ENCODE measurements around the gene S100A9.

S100A9 gene

DNA sequence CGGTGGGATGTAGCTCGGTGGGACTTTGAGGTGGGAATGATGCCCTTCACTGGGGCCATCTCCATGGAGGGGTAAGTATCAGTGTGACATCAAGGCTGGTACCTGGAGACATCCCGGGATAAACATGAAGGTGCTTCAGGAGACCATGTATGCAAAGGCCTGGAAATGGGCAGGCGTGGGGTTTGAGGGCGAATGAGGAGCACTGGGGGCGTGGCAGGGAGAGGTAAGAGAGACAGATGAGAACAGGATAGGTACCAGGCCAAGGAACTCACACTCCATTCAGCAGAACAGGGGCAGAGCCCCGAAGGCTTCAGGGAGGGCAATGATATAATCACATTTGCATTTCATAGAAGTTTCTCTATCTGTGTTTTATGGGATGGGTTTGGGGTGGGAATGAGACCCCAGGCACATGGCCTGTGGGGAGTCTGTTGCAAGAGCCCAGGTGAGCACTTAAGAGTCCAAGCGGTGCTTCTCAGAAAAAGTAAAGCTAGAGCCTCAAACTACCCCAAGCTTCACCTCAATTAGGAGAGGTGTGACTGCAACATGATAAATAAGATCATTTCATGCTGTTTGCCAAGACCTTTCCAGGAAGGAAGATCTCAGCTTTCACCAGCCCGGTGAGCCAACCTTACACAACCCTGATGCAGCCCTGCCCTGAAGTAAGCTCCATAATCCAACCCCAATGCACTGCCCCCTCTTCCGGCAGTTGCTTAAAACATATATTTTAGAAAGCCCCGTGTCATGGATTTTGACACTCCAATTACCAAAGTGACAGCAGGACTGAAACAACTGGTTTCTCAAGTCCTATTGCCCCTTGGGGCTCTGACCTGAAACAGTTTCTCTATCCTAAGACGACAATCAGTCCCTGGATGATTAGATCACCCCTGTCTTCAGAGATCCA is 7.4 kb downstream of the S100A9 start:
- Mint-ChIP-seq H3K9me3 (no peaks in the 10 kb centered on the region), H3K4me3 (no peak overlapping the region), H3K4me1 (no peaks in the 10 kb centered on the region), H3K27ac (no peak overlapping the region), H3K27me3 (peaks cover 53% of the 10 kb centered on the region), H3K36me3 (no peaks in the 10 kb centered on the region)
- ATAC-seq: no peak

DNA sequence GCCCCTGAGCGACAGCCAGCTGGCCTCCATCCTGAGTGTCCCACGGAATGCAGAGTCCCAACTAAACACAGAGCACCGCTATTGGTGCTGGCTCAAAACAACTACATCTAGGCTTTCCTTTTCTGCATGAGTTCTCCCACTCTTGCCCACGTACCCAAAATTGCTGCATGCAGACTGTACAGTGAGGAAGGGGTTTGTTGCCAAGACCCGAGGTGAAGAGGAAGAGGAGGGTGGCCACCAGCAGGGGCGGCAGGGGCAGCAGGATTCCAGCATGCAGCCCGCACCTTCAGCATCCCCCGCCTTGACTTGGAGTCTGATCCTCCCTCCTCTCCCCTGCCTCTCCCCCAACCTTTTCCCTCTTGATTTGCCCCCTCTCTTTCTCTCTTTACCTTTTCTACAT is 8.0 kb downstream of the S100A9 start:
- Mint-ChIP-seq H3K27me3 (peaks cover 57% of the 10 kb centered on the region), H3K4me1 (no peaks in the 10 kb centered on the region), H3K9me3 (no peaks in the 10 kb centered on the region), H3K36me3 (no peaks in the 10 kb centered on the region), H3K4me3 (no peak overlapping the region), H3K27ac (no peak overlapping the region)
- ATAC-seq: no peak

DNA sequence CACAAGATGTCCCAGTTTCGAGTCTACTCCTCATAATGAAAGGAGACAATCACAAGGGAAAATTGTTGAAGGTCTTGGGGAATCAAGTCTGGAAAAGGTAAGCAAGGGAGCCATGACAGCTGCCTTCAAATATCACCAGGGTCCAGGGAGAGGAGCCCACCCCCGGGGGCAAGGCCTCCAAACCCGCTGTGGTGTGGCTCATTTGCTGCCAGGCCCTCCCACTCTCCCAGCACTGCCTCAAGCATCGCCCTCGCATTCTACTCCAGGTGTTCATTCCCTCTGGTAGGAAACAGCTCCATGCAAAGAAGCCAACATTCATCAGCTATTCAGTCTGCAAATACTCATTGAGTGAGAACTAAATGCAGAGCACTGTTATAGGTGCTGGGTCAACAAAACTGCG is 8.6 kb downstream of the S100A9 start:
- Mint-ChIP-seq H3K27me3 (peaks cover 53% of the 10 kb centered on the region), H3K27ac (no peak overlapping the region), H3K4me3 (no peak overlapping the region), H3K4me1 (no peaks in the 10 kb centered on the region), H3K9me3 (no peaks in the 10 kb centered on the region), H3K36me3 (no peaks in the 10 kb centered on the region)
- no peak for ATAC-seq

DNA sequence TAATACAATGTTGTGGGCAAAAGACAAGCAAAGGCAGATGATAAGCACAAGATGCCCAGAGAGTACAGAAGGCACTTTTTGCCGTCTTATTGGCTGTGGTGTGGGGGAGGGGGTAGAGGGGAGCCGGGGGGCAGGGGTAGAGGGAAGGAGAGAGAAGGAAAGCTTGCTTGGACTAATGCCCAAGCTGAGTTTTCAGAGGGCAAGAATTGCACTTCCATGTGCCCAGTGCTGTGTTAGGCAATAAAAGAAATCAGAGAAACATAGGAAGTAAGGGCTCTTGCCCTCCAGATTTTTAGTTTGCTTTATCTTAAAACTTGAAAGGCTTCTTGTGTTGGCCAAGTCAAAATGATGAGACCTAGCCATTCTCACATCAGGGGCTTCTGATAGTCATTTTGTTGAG is 9.4 kb downstream of the S100A9 start:
- ATAC-seq: no peak
- Mint-ChIP-seq H3K27ac (no peak overlapping the region), H3K27me3 (peaks cover 57% of the 10 kb centered on the region), H3K9me3 (no peaks in the 10 kb centered on the region), H3K4me3 (no peak overlapping the region), H3K36me3 (no peaks in the 10 kb centered on the region), H3K4me1 (no peaks in the 10 kb centered on the region)

DNA sequence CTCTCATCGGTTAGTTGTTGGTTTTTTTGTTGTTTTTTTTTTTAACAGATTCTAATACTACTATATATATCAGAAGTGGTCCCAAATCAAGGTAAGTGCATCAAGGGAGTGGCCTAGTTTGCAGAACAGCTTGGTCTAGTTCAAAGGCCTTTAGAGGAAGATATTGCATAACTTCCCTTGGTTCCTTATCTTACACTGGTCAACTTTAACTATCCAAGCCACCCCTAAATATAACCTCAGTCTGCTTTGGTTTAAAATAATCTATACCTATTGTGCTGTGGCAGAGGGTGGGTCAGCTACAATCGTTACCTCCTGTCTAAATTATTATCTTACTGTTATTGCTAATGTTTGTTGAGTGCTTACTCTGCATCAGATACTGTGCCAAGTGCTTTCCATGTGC is 10.8 kb downstream of the S100A9 start:
- H3K9me3 Mint-ChIP-seq: no peaks in the 10 kb centered on the region
- ATAC-seq: no peak
- no peaks in the 10 kb centered on the region for H3K36me3 Mint-ChIP-seq
- H3K4me3 Mint-ChIP-seq: no peak overlapping the region
- H3K27me3 Mint-ChIP-seq: peaks cover 51% of the 10 kb centered on the region
- no peak overlapping the region for H3K27ac Mint-ChIP-seq
- no peaks in the 10 kb centered on the region for H3K4me1 Mint-ChIP-seq

DNA sequence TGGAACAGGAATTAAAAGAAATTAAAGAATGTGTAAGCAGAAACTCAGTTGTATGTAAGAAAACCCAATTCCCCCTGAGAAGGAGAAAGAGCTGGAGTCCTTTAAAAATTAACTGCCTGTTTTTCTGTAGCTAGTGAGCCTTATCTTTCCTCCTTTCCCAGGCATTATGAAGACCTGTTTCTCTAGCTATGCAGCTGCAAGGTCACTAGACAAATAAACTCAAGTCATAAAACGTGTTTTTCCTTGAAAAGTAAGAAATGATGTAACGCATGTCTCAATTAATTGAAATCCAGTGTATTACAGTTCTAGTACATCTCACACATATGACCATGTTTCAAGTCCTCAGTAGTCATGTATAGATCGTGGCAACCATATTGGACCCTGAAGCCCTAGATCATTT is 12.5 kb downstream of the S100A9 start:
- H3K4me1 Mint-ChIP-seq: no peaks in the 10 kb centered on the region
- no peak overlapping the region for H3K4me3 Mint-ChIP-seq
- no peak for ATAC-seq
- no peak overlapping the region for H3K27ac Mint-ChIP-seq
- no peaks in the 10 kb centered on the region for H3K36me3 Mint-ChIP-seq
- H3K27me3 Mint-ChIP-seq: peaks cover 38% of the 10 kb centered on the region
- no peaks in the 10 kb centered on the region for H3K9me3 Mint-ChIP-seq

DNA sequence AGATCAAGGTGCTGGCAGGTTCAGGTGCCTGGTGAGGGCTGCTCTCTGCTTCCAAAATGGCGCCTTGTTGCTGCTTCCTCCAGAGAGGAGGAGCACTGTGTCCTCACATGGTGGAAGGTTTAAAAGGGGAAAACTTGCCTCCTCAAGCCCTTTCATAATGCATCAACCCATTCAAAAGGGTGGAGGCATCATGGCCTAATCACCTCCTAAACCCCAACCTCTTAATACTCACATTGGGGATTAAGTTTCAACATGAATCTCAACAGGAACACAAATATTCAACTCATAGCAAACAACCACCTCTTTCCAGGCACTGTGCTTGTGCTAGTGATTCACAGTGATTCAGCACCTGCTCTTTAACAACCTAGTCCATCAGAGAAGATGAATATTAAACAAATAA is 13.6 kb downstream of the S100A9 start:
- no peak for ATAC-seq

DNA sequence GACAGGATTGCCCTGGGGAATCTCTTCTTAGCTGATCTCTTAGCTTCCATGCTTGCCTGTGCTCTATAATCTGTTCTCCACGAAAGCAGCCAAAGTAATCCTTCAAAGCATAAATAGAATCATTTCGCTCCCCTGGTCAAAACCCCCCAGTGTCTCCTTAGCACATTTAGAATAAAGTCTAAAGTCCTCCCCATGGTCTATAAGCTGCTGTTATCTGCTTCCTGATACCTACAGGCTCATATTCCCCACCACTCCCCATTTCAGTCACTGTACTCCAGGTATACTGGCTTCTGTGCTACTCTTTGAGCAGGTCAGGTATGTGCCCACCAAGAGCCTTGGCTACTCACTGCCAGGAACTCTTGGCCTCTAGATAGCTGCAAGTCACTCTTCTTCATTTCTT is 14.9 kb downstream of the S100A9 start:
- peaks cover 40% of the 10 kb centered on the region for H3K27me3 Mint-ChIP-seq
- H3K4me1 Mint-ChIP-seq: no peaks in the 10 kb centered on the region
- no peaks in the 10 kb centered on the region for H3K9me3 Mint-ChIP-seq
- no peak overlapping the region for H3K27ac Mint-ChIP-seq
- H3K4me3 Mint-ChIP-seq: no peak overlapping the region
- no peaks in the 10 kb centered on the region for H3K36me3 Mint-ChIP-seq
- no peak for ATAC-seq

More for the DNA sequence above, 13.6 kb downstream of the S100A9 start:
- no peaks in the 10 kb centered on the region for H3K9me3 Mint-ChIP-seq
- H3K36me3 Mint-ChIP-seq: no peaks in the 10 kb centered on the region
- H3K27ac Mint-ChIP-seq: no peak overlapping the region
- peaks cover 33% of the 10 kb centered on the region for H3K27me3 Mint-ChIP-seq
- H3K4me3 Mint-ChIP-seq: no peak overlapping the region
- H3K4me1 Mint-ChIP-seq: no peaks in the 10 kb centered on the region

DNA sequence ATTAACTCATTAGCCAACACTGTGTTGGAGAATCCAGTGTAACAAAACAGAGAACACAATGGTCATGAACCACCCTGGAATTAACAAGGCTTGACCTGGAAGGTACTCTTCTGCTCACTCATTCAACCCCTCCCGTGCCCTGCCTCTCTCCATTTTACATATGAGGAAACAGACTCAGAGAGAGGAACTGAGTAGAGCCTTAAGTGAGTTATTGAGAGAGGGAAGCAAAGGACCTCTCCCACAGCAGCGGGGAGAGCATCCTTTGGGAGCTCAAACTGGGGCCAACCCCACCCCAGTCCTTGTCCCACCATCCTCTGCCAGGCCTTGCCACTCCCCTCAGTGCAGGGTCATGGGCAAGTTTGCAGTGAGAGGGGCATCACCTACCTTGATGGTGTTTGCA is 16.4 kb downstream of the S100A9 start:
- peaks cover 50% of the 10 kb centered on the region for H3K27me3 Mint-ChIP-seq
- no peak overlapping the region for H3K27ac Mint-ChIP-seq
- H3K36me3 Mint-ChIP-seq: no peaks in the 10 kb centered on the region
- no peak overlapping the region for H3K4me3 Mint-ChIP-seq
- no peaks in the 10 kb centered on the region for H3K9me3 Mint-ChIP-seq
- no peak for ATAC-seq
- H3K4me1 Mint-ChIP-seq: no peaks in the 10 kb centered on the region

DNA sequence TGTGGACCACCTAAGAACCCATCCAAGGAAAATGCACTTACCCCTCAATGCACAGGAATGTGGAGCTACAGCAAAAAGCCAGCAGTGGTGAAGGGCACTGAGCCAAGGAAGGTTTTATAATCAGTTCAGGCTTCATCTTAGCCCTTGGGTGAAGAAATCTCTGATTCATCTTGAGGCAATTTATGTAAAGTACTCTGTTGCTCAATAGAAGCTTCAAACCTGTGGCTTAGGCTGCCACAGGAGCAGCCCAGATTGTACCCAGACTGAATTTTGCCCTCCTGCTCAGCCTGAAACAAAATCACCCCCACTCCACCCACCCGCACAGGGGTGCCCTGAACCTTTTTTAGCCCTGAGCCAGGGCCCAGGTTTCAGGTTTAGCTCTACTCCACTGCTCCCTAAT is 17.9 kb downstream of the S100A9 start, which contains the start of gene S100A12:
TSS of gene S100A12 (minus strand) at position 111 of the 400 bp plus-strand sequence. CDS start 1,029 bp downstream, outside the sequence.
- no peak for ATAC-seq
- H3K27me3 Mint-ChIP-seq: peaks cover 45% of the 10 kb centered on the region

DNA sequence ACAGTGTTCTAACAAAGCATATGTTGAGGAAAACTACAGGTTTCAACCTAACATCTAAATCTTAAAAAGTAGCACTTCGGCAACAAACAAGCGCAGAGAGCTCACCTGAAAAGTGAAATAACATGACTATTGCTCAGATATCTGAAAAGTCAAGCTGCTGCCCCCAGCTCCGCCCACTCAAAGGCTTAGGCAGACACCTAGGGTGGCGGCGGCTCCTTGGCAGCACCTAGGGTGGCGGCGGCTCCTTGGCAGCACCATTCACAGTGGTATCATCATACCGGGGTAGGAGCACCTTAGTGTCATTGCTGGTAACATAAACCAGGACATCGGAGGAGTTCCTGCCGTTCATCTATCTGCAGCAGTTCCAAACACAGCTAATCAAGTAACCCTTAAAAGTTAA is 21.9 kb downstream of the S100A9 start:
- ATAC-seq: no peak
- Mint-ChIP-seq H3K27ac (no peak overlapping the region), H3K27me3 (peaks cover 62% of the 10 kb centered on the region), H3K4me1 (no peaks in the 10 kb centered on the region), H3K36me3 (no peaks in the 10 kb centered on the region), H3K9me3 (peaks cover 9% of the 10 kb centered on the region), H3K4me3 (no peak overlapping the region)

More for the DNA sequence above, 17.9 kb downstream of the S100A9 start, which contains the start of gene S100A12:
- H3K36me3 Mint-ChIP-seq: no peaks in the 10 kb centered on the region
- no peak within 1 kb of the TSS for H3K4me3 Mint-ChIP-seq
- H3K4me1 Mint-ChIP-seq: no peaks in the 10 kb centered on the region
- no peak within 1 kb of the TSS for H3K27ac Mint-ChIP-seq
- no peaks in the 10 kb centered on the region for H3K9me3 Mint-ChIP-seq

DNA sequence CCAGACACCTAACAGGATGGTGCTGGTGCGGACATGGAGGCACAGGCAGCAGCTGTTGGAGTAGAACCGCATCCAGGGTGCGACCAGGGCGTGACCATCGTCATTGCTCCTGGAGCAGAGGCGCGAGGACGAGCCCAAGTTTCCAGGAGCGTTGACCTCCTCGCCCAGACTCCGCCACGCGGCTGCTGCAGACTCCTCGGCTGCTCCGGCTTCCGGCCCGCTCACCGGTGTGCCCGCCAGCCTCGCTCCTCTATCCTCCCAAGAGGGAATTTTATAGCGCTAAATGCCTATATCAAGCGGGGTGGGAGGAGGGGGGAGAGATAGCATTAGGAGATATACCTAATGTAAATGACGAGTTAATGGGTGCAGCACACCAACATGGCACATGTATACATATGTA is 23.1 kb downstream of the S100A9 start:
- Mint-ChIP-seq H3K36me3 (no peaks in the 10 kb centered on the region), H3K4me3 (no peak overlapping the region), H3K9me3 (peaks cover 9% of the 10 kb centered on the region), H3K27me3 (peaks cover 62% of the 10 kb centered on the region), H3K27ac (no peak overlapping the region), H3K4me1 (no peaks in the 10 kb centered on the region)
- ATAC-seq: no peak

DNA sequence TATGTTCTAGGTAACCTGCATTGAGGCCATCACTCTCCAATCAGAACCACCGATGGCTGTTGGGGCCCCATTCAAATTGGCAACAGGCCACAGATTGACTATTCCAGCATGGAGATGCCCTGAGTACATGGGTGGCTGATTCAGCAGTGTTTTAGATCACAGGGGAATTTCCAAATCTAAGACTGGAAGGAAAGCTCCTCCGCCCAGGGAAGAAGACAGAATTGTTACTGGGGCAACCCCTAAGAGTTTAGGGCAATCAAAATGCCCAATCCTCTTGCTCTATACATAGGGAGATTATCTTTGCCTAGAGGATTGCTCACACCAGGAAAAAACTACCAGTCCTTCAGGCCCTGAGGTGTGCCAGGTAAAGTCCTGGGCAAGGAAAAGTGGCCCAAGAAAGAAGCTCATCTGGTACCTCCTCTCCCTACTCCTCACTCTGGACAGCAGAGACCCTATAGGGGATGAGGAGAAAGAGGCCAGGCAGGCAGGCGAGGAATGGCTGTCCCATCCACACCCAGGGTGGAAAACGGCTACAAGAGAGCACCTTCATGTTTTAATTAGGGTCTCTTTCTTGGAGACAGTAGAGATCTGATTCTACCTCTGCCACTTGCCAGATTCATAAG is 27.4 kb downstream of the S100A9 start:
- H3K27ac Mint-ChIP-seq: no peak overlapping the region
- peaks cover 9% of the 10 kb centered on the region for H3K9me3 Mint-ChIP-seq
- no peaks in the 10 kb centered on the region for H3K36me3 Mint-ChIP-seq
- H3K27me3 Mint-ChIP-seq: peaks cover 41% of the 10 kb centered on the region
- ATAC-seq: no peak
- H3K4me3 Mint-ChIP-seq: no peak overlapping the region
- peaks cover 8% of the 10 kb centered on the region for H3K4me1 Mint-ChIP-seq

DNA sequence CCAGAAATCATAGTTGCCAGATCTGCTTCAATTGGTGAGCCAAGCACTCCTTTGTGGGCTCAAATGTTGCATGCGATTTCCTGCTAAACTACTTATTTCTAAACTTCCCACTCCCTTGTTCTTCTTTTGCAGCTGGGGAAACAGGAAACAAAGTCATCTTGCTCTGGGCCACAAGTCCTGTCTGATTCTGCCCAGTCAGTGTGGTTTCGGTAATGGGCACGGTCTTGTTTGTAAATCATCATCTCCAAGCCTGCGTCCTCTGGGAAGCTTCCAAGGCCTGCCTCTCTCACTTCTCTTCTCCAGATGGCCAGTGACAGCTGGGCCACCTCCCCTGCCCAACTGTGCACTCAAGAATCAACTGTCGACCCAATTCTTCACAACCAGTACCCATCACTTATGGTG is 28.8 kb downstream of the S100A9 start:
- no peaks in the 10 kb centered on the region for H3K36me3 Mint-ChIP-seq
- H3K4me1 Mint-ChIP-seq: peaks cover 10% of the 10 kb centered on the region
- no peak overlapping the region for H3K4me3 Mint-ChIP-seq
- H3K27me3 Mint-ChIP-seq: peaks cover 41% of the 10 kb centered on the region
- H3K9me3 Mint-ChIP-seq: peaks cover 6% of the 10 kb centered on the region
- no peak overlapping the region for H3K27ac Mint-ChIP-seq
- ATAC-seq: no peak

DNA sequence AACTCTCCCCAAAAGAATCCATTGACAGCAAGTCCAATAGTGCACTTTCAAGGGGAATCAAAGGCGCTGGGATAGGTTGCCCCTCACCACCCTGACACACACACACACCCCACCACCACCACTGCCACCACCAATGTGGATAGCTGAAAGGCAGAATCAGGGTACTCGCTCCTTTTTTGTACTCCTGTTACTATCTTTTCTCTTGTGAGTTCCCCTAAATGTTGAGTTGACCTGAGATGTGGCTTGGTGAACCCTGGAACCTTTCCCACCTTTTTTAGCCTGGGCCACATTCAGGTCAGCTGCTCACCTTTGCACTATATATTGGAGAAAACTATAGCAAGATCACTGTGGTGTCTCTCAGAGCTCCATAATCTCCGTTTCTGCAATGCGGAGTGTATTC is 29.3 kb downstream of the S100A9 start:
- no peak for ATAC-seq
- peaks cover 10% of the 10 kb centered on the region for H3K4me1 Mint-ChIP-seq
- H3K27me3 Mint-ChIP-seq: peaks cover 37% of the 10 kb centered on the region
- H3K36me3 Mint-ChIP-seq: no peaks in the 10 kb centered on the region
- H3K27ac Mint-ChIP-seq: no peak overlapping the region
- H3K9me3 Mint-ChIP-seq: peaks cover 4% of the 10 kb centered on the region
- no peak overlapping the region for H3K4me3 Mint-ChIP-seq

DNA sequence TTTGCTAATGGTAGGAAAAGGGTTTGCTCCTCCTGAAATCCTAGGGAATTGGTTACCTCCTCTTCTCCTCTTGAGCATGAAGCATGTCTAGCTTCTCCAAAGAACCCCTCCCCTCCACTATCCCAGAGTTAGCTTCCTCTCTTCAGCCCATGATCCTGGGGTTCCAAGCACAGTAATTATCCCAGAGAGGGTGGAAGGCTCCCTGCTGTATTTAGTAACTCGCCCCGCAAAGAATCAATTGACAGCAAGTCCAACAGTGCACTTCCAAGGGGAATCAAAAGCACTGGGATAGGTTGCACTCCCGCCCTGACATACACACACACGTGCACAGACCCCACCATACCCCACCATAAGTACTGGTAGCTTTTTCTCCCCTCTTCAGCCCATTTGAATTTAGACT is 30.1 kb downstream of the S100A9 start:
- no peak for ATAC-seq
- H3K27me3 Mint-ChIP-seq: peaks cover 31% of the 10 kb centered on the region
- no peak overlapping the region for H3K4me3 Mint-ChIP-seq
- H3K27ac Mint-ChIP-seq: no peak overlapping the region
- H3K9me3 Mint-ChIP-seq: no peaks in the 10 kb centered on the region
- peaks cover 10% of the 10 kb centered on the region for H3K4me1 Mint-ChIP-seq
- H3K36me3 Mint-ChIP-seq: no peaks in the 10 kb centered on the region

Data from stimulated activated memory B cell treated with anti-CD40 and anti-IgM and Interleukin-4, amounts not matched to agents 10 μg/mL and 1 μg/mL and 100 μg/mL, for 72 hours (primary cell).